ENCODE results near the gene ABCB8.

GRCh38 chr7:151034312-151035025 is 6.2 kb downstream of the ABCB8 start:
- TF ChIP-seq CTCF (IDR thresholded peaks at IDR 0.05; ENCODE audit: insufficient read depth, low read length), result no peak
- no peak for TF ChIP-seq POLR2AphosphoS5 (IDR thresholded peaks at IDR 0.05; ENCODE audit: low read depth)
